SH-SY5Y (cell line): ENCODE data around the gene PIF1.

Experiments
- GATA2 ChIP-seq: IDR thresholded peaks from 2 replicates; pipeline ENCODE4 v1.6.1; 2011; ENCODE audit warnings: mild to moderate bottlenecking, low read depth, low read length
- GATA3 ChIP-seq: IDR thresholded peaks from 2 replicates; pipeline ENCODE4 v1.6.1; 2011; ENCODE audit warnings: low read depth, mild to moderate bottlenecking, low read length, moderate library complexity

DNA sequence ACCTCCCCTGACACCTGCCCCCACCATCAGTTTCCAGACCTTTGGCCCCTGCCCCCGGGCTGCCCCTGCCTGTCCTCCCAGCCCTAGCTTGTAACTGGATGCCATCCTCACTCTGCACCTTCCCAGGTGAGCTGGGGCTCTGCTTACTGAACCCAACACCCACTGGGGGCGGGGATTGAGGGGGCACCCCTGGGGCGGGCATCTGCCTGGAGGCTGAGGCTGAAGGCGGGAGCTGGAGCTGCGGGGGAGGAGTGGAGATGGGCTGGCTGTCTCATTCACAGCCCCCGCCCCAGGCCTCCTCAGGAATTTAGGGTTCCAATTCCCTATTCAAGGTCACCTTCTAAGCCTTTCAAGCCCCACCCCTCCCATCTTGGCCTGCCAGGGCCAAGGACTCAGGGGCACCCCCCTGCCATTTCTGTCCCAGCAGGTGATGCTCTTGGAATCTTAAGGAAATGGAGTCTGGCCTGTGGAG, 17.7 kb downstream of the PIF1 start:
- TF ChIP-seq GATA2 (no peak), GATA3 (no peak)
